Esophagus squamous epithelium (tissue), 5 donors: Measurements from ENCODE around the gene WRAP73. TPM values are rescaled to one million over a fixed set of nuclear protein-coding genes. Genes with fewer than 3 reads are reported as not detected.
A peak's percentile ranks its signal among the peaks of the same experiment; 100 is the strongest.

Source experiments
- DNase-seq: peaks from one replicate; lab custom pipeline; 2025; lab: John Stamatoyannopoulos, UW
- H3K27ac ChIP-seq, 4 donors: fragments of 200-600 bp; sonication (generic); one replicate each; pipeline ENCODE4 v1.5.1; 2016 to 2019; ENCODE audit warnings: mild to moderate bottlenecking in 1 of 4
- H3K27me3 ChIP-seq, 4 donors: fragments of 200-600 bp; sonication (generic); 1 replicate in 3 of 4; 2 replicates in 1 of 4; pipeline versions ENCODE4 v1.5.1 to v1.6.0; 2017 to 2021; ENCODE audit warnings: antibody characterized with exemption in 1 of 4
- H3K36me3 ChIP-seq, 3 donors: fragments of 200-600 bp; sonication (generic); one replicate each; pipeline ENCODE4 v1.5.1; 2016 to 2019
- H3K4me1 ChIP-seq, 3 donors: fragments of 200-600 bp; sonication (generic); one replicate each; pipeline ENCODE4 v1.5.1; 2017 to 2019
- H3K4me3 ChIP-seq, 4 donors: fragments of 200-600 bp; sonication (generic); 1 replicate in 3 of 4; 2 replicates in 1 of 4; pipeline ENCODE4 v1.5.1; 2016 to 2019; ENCODE audit warnings: mild to moderate bottlenecking in 2 of 4, moderate library complexity in 1 of 4
- H3K9me3 ChIP-seq, 3 donors: fragments of 200-600 bp; sonication (generic); one replicate each; pipeline ENCODE4 v1.5.1; 2016 to 2019
- CTCF ChIP-seq, 6 experiments: fragments of 450-650 bp in 4 of 6; fragments of 200-600 bp in 2 of 6; sonication (generic) in 2 of 6; IDR thresholded peaks; one replicate each; pipeline ENCODE4 v1.5.1; 2016 to 2019; ENCODE audit warnings: antibody characterized with exemption in 6 of 6, mild to moderate bottlenecking in 4 of 6, moderate library complexity in 4 of 6
- POLR2A ChIP-seq, 4 donors: fragments of 450-650 bp; IDR thresholded peaks; one replicate each; pipeline ENCODE4 v1.6.1; 2017; ENCODE audit warnings: antibody characterized with exemption in 4 of 4, mild to moderate bottlenecking in 4 of 4, moderate library complexity in 3 of 4
- WGBS, 2 donors: methylation state at CpG; one replicate each; pipeline ENCODE4 v1.1.5; 2018; 5-methylcytosine and 5-hydroxymethylcytosine counted together
- intact Hi-C: fragments of 100-400 bp; cut with DNase I; formaldehyde crosslinking; loops from one replicate; pipeline ENCODE4 v1.15.0; 2022
- total RNA-seq, 4 donors: library from RNA; depleted of rRNA; stranded (reverse); fragments of >200 nt; gene quantifications; one replicate each; pipeline ENCODE4 v1.1.0, GENCODE V29; 2016
- donor health status: DM: yes; HTN: yes; CAD: no.

The WRAP73 gene
- total RNA-seq, 4 donors from 2014 or later: 7.6 to 17.2 (median 11.8) TPM

- H3K4me1 ChIP-seq: peaks cover 9 to 63% (median 28%) of the 10 kb centered on the region in 3 donors
- no peak for TF ChIP-seq POLR2A (IDR thresholded peaks at IDR 0.05)
- TF ChIP-seq CTCF (IDR thresholded peaks at IDR 0.05): no peak
- peaks cover 0 to 61% (median 0%) of the 10 kb centered on the region in 4 donors for H3K27me3 ChIP-seq
- intact Hi-C loops: no loop called here
- H3K27ac ChIP-seq: no peak overlapping the region
- DNase-seq: no peak
- WGBS, 2 donors: 90 to 92% methylated on average over 17 to 22 of the region's 22 CpGs
- no peaks in the 10 kb centered on the region for H3K36me3 ChIP-seq
- no peaks in the 10 kb centered on the region for H3K9me3 ChIP-seq
- no peak overlapping the region for H3K4me3 ChIP-seq
These were observed 47.2 kb upstream of the WRAP73 start for GRCh38 chr1:3697104-3697503.

GRCh38 chr1:3696689-3697088 is 46.8 kb upstream of the WRAP73 start:
- Histone ChIP-seq H3K27ac (no peak overlapping the region), H3K36me3 (no peaks in the 10 kb centered on the region), H3K9me3 (no peaks in the 10 kb centered on the region), H3K27me3 (peaks cover 0 to 56% (median 0%) of the 10 kb centered on the region in 4 donors), H3K4me3 (no peak overlapping the region), H3K4me1 (peaks cover 9 to 60% (median 26%) of the 10 kb centered on the region in 3 donors)
- WGBS, 2 donors: 86 to 90% methylated on average over 2 to 5 of the region's 9 CpGs
- TF ChIP-seq CTCF (IDR thresholded peaks at IDR 0.05) (no peak), POLR2A (IDR thresholded peaks at IDR 0.05) (no peak)
- intact Hi-C loops: no loop called here
- no peak for DNase-seq

GRCh38 chr1:3695326-3696217 is 45.7 kb upstream of the WRAP73 start:
- Histone ChIP-seq H3K27me3 (peaks cover 0 to 53% (median 0%) of the 10 kb centered on the region in 4 donors), H3K36me3 (no peaks in the 10 kb centered on the region), H3K27ac (no peak overlapping the region), H3K4me3 (no peak overlapping the region), H3K9me3 (no peaks in the 10 kb centered on the region), H3K4me1 (peaks cover 9 to 61% (median 33%) of the 10 kb centered on the region in 3 donors)
- intact Hi-C loops: no loop called here
- no peak for DNase-seq
- no peak for TF ChIP-seq POLR2A (IDR thresholded peaks at IDR 0.05)
- TF ChIP-seq CTCF (IDR thresholded peaks at IDR 0.05): peak; percentile 51 to 89 (median 74)
- WGBS, 2 donors: 38 to 50% methylated on average over 15 to 22 of the region's 33 CpGs

GRCh38 chr1:3693321-3693720 is 43.4 kb upstream of the WRAP73 start:
- Histone ChIP-seq H3K4me3 (no peak overlapping the region), H3K27ac (no peak overlapping the region), H3K9me3 (no peaks in the 10 kb centered on the region), H3K36me3 (no peaks in the 10 kb centered on the region), H3K4me1 (peaks cover 3 to 61% (median 32%) of the 10 kb centered on the region in 3 donors), H3K27me3 (peaks cover 0 to 53% (median 0%) of the 10 kb centered on the region in 4 donors)
- 90 to 97% methylated on average over 5 to 7 of the region's 11 CpGs for WGBS, 2 donors
- no peak for DNase-seq
- no peak for TF ChIP-seq CTCF (IDR thresholded peaks at IDR 0.05)
- TF ChIP-seq POLR2A (IDR thresholded peaks at IDR 0.05): no peak
- intact Hi-C loops: no loop called here

GRCh38 chr1:3692598-3692997 is 42.7 kb upstream of the WRAP73 start:
- H3K9me3 ChIP-seq: no peaks in the 10 kb centered on the region
- H3K4me1 ChIP-seq: peaks cover 0 to 58% (median 30%) of the 10 kb centered on the region in 3 donors
- no peak for DNase-seq
- no peak overlapping the region for H3K4me3 ChIP-seq
- no peaks in the 10 kb centered on the region for H3K36me3 ChIP-seq
- no peak for TF ChIP-seq POLR2A (IDR thresholded peaks at IDR 0.05)
- H3K27me3 ChIP-seq: peaks cover 0 to 47% (median 0%) of the 10 kb centered on the region in 4 donors
- 85% methylated on average over 10 of the region's 13 CpGs; no CpG with 5 or more reads in 1 of the 2 donors for WGBS, 2 donors
- no peak overlapping the region for H3K27ac ChIP-seq
- intact Hi-C loops: no loop called here
